ENCODE results near the gene DCTN1. TPM values are rescaled to one million over a fixed set of nuclear protein-coding genes. Genes with fewer than 3 reads are reported as not detected.
"Not testable (repeated sequence)": the region's sequence is repeated elsewhere in the genome, so short reads cannot be mapped to it uniquely, and the experiment has no call there.

The DCTN1 gene
- total RNA-seq, 1 experiment from 2014 or later: 87.0 TPM

DNA sequence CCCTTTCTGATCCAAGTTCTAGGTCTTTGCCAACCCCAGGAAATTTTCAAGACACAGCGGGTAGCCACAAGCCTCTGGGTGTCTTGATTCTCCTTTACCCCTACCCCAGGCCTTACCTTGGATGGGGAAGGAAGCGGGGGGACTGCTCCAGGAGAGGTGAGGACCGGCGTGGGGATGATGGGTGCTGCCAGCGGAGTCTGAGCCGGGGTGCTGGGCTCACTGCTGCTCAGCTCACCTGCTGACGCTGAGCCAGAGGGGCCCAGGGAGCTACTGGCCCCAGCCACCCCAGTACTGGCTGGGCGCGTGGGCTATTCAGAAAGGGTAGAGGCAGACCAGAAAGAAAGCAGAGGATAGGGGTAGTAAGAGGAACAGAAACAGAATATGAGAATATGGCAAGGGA, 8.7 kb downstream of the DCTN1 start:
- DNase-seq (ENCODE audit: low read depth): no peak

DNA sequence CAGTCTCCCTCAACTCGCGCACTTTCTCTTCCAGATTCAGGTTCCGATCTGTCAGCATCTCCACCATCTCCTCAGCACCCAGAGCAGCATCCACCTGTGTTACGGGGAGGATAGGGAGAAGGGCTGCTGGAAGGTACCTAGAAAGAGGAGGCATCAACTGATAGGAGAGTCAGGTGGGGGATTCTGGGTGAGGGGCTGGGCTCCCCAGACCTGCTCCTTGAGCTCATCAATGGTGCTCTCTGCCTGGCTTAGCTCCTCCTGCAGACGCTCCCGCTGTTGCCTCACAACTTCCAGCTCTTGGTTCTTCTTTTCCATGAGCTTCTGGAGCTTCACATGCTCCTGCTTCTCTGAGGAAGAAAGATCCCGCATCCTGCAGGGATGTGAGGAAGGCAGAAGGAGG, 10.1 kb downstream of the DCTN1 start:
- no peak for DNase-seq (ENCODE audit: low read depth)

DNA sequence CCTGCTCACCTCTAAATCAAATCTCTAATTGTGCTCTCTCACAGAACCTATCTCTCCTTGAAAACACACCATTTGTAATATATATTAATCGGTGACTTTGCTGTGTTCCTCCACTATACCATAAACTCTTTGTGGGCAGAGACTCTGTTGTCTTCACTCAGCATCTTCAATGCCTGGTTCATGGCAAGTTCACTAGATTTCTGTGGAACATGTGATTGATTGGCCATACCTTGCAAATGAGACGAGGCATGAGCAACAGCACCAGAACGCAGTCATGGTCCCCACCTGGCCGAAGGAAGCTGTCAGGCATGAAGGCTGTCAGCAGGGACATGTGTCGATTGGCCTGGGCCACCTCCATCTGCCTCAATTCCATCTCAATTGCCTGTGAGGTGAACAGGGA, 11.6 kb downstream of the DCTN1 start:
- no peak for DNase-seq (ENCODE audit: low read depth)

DNA sequence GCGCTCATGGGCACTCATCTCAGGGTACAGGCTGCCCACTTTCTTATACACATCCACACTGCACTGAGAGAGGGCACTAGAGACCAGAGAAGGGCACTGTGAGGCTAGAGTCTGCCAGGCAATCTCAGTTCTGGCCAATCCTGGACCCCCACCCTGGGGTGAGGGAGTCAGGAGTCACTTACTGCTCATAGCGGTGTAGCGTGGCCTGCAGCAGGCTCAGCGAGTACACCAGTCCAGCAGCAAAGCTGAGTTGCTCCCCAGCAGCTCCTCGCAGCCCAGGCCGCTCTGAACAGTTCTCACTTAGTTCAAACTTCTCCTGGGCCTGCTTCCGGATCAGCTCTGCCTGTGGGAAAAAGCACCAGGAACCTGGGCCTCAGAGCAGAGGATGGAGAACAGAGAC, 12.3 kb downstream of the DCTN1 start:
- DNase-seq (ENCODE audit: low read depth): no peak

DNA sequence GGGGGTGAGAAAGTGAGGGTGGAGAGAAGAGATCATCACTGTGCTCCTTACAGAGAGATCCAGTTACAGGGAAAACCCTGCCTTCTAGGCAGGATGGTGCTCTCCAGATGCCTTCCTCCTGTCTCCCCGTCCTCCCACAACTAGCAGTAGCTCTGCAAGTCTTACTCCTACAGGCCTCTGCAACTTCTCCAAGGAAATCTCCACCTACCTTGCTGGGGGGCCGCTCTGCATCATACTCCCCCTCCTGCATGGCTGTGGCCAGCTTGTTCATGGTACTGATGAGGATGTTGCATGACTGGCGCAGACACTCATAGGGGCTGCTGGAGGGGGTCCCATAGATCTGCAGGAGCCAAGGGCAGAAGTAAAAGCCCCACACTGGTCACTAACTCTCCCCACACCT, 14.1 kb downstream of the DCTN1 start:
- DNase-seq (ENCODE audit: low read depth): no peak

DNA sequence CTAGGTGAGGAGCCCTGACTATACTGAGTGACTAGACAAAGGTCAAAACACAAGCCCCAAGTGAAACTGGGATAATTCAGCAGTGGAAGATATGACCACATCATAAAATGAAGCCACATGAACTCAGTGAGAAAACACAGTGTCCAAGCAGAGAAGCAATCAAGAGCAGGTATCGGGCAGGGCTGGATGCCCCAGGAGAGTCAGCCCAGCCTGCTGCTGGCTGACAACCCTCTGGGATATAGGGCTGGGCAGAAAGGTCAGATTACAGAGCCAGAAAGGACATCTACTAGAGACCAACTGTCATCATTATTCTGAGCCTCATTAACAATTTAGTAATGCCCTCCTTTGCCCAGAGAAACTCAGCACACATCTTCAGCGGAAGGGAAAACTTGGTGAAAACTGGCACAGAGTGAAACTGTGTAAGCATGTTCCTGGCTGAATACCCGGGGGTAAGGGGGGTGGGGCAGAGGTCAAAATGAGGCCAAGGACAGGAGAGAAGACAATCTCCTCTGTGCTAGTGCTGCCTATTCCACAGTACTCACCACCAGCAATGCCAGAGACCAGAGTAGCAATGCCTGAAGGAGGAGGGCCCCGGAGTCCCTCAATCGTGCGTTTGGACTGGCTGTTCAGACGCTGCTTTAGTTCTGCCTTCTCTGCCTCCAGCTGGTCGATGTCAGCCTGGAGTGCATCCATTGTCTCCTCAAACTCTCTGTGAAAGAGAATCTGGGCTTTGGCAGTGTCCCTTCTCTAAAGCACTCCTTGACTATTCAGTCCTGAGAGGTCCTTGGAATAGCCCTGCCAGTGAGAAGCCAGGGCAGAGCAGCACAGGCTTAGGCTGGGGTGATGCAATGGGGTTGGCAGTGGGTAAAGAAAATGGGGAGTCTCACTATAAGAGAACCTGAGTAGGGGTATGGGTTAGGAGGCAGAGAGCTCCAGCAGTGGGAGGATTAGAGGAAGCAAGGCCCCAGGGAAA, 15.3 kb downstream of the DCTN1 start:
- DNase-seq (ENCODE audit: low read depth): no peak

DNA sequence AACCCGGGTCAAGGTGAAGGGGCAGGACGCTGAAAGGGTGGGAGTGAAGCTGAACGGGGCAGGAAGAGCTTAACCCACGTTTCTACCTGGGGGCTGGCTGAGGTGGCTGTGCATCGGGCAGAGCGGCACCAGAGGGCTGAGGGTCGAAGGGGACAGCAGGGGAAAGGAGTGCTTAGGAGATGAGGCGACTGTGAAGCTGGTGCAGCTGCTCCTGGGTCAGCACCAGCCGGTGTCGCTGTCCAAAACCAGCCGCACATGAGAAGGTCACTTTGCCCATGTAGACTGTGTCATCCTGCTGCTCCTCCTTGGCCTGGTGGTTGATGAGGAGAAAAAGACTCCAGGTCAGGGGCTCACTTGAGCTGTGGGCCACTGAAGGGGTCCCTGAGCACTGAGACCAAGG, 18.8 kb downstream of the DCTN1 start:
- DNase-seq (ENCODE audit: low read depth): no peak

DNA sequence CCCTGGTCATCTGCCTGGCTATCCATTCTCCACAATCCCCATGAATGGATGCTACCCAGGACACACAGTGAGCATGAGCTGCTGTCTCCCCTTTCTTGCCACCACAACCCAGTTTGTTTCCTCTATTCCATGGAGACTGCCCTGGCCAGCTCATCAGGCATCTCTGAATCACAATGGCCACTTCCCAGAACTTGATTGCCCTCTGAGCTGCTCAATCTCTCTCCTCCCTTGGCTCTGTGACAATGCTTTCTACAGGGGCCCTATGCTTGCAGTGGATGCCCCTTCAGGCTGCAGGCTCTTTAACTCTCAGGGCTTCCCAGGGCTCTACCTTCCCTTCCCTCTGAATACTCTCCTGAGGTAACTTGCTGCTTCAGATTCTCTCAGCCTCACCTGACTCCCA, 22.5 kb downstream of the DCTN1 start:
- peak; percentile 15 for DNase-seq (ENCODE audit: low read depth)

DNA sequence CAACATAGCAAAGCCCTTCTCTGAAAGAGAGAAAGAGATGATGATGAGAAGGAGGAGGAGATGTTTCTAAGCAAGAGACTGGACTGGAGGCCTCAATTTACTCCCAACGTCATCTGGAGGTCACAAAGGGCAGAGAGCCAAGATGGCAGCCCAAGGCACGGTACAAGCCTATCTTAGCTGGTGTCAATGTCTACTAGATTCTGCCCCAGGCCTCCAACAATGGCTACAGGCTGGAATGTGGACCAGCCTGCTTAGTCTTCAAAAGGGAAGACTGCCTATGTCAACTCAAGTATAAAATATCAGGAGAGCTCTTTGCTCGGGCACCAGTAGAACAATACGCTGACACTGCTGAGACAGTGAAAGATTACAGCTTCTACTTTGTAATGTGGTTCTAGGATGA, 30.2 kb downstream of the DCTN1 start:
- no peak for DNase-seq (ENCODE audit: low read depth)

DNA sequence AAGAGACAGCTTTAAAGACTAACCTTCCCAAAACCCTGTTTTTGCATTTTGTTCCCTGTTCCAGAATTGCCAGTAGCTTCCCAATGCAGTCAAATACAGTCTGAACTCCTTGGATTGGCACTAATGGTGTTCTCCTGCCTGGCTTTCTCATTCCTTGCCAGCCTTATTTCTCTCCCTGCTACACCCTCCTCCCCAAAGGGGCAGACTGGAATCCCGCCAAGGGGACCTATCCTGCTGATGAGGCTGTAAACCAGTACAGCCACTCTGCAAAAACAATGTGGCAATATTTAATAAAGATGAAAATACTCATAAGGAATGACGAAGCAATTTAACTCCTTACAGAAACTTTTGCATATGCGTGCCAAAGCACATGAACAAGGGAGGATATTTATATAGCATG, 32.4 kb downstream of the DCTN1 start:
- no peak for DNase-seq (ENCODE audit: low read depth)

DNA sequence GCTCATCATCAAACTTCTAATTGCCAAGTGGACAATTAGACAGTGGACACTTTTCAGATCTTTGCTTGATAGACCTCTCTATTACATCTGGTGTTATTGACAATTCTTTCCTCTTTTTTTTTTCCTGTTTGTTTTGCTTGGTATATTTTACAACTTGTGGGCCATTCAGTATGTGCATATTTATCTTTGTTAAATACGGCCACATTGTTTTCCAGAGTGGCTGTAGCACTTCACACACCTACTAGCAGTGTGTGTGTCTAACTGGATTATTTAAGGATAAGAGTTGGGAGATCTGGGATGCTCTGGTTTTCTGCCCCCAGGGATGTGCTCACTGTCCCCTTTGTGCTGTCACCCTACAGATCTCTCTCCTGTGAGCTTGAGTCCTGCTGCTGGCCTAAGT, 32.8 kb downstream of the DCTN1 start:
- no peak for DNase-seq (ENCODE audit: low read depth)

DNA sequence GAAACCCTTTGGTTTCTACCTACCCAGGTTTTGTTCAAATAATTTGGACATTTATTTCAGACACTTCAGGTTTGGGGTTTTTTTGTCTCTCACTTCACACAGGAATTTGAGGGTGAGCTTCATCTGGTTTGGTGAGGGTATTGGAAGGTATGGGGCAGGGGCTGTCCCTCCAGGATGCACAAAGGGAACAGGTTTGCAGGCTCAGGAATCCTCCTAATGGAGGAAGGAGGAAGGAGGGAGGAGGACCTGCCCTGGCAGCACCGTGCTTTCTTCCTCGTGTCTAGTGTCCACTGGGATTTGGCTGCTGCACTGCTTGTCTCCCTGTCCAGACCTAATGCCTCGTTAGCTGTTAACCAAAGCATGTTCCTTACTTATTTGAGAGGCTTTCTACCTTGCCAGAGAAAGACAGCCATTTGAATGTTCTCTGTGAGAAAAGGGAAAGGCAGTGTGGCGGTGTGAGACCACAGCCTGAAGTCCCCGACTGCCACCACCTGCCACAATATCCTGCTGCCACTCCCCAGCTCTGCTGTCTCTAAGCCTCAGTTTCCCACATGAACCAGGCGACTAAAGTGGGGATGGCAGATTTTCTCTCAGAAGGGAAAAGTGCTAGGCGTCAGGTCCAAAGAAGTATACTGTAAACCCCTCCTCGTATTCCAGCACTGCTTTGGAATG, 34.7 kb downstream of the DCTN1 start:
- no peak for DNase-seq (ENCODE audit: low read depth)

DNA sequence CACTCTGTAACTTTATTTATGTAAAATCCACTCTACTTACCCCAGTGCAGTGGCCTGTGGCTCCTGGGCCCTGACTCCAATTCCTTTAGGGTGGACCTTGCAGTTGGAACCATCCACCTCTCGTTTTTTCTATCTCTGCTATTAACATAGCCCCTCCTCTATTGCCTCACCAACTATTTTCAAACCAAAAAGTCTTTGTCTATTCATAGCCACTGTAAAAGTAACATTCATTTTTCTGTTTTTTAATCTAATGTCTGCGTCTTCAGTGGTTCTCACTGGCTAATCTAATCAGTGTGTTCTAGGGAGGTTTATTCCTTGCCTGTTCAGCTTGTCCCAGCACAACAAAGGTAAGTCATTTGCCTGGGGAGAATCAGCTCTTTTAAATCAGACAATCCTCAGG, 36.8 kb downstream of the DCTN1 start, which contains the start of gene SLC4A5:
SLC4A5 (minus strand) TSS at position 101 of the 400 bp plus-strand sequence. CDS start 28,393 bp downstream, outside the sequence.
- no peak for DNase-seq (ENCODE audit: low read depth)

DNA sequence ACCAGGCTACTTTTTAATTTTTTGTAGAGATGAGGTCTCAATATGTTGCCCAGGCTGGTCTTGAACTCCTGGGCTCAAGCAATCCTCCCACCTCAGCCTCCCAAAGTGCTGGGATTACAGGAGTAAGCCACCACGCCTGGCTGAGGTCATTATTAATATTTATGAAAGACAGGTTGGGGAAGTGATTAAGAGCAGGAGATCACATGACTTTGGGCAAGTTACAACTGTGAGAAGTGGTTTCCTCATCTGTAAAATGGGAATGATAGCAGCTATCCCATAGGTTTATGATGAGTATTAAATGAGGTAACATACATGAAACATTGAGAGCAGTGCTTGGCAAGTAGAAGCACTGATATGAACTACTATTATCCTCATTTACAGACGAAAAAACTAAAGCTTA, 43.9 kb downstream of the DCTN1 start:
- DNase-seq (ENCODE audit: low read depth): not testable (repeated sequence)

DNA sequence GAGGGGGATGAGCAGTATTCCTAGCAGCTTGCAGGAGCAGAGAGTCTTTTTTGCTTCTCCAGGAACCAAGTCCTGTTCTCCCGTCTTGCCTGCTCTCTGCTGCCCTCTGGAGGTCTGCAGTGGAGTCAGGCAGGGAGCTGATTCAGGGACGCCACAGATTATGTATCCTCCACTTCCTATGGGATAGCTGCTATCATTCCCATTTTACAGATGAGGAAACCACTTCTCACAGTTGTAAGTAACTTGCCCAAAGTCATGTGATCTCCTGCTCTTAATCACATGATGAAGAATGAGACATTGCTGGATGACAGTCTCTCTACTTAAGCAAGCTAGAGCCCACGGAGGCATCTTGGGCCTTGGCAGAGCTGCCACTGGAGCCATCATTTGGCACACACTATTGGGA, 45.2 kb downstream of the DCTN1 start:
- DNase-seq (ENCODE audit: low read depth): peak; percentile 63

DNA sequence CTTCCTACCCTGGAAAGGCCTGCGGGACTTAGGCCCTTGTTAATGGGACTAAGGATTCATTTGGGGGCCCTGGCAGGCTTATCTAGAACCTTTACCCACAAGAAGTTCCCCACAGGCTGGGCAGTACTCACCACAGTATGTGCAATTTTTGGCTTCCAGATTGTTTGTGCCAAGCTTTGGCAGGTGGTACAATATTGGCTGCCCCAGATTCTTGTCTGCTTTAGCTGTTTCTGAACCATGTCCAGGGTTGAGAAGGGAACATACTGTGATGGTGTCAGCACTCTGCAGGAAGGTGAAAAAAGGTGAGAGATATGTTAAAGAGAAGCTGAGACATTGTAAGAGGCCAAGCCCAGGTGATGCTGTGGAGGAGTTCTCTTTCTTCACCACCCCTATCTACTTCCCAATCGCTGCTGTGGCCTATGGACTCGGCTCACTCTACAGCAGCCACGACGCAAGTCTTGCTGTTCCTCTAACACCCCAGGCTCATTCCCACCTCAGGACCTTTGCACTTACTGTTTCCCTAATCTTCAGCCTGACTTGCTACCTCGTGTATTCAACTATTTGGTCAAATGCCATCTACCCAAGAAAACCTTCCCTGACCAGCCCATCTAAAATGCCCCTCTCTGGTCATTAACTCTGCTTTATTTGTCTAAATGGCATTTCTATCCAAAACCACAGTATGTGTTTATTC, 46.1 kb downstream of the DCTN1 start:
- no peak for DNase-seq (ENCODE audit: low read depth)

DNA sequence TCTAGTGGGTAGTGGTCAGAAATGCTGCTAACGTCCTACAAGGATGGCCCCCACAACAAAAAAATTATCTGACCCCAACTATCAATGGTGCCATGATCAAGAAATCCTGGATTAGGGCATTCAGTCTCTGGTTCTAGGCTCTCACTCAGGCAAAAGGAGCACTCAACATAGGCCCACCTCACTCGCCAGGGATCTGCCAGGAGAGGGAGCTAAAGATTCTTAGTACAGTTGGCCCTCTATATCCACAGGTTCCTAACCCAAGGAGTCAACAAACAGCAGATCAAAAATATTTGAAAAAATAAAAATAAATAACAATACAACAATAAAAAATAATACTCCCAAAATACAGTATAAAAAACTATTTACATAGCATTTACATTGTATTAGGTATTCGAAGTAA, 46.9 kb downstream of the DCTN1 start:
- peak; percentile 45 for DNase-seq (ENCODE audit: low read depth)

DNA sequence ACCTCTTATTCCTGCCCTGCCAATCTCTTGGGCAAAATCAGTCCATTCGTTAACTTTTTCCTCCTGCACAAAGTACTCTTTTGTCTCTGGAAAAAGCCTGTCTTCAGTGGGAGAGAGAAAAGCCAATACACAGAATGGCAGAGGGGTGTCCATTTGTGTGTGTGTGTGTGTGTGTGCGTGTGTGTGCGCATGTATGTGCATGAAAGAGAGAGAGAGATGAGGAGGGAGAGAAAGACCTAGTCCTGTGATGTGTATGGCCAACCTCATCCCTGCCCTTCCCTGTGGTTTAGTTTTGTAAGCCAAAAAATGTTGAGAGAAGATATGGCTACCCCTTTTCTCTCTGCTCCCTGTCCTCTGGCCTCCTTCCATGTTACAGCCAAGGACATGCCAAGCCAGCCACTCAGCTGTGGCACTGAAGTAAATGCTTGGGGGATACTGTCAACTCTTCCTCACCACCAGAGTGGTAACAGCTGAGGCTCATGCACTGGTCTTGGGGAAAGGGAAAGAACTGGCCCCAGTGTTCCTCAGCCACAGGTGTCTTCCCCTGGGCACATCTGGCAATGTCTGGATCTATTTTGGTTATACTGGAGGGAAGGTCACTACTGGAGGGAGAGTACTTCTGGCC, 47.4 kb downstream of the DCTN1 start:
- DNase-seq (ENCODE audit: low read depth): no peak

DNA sequence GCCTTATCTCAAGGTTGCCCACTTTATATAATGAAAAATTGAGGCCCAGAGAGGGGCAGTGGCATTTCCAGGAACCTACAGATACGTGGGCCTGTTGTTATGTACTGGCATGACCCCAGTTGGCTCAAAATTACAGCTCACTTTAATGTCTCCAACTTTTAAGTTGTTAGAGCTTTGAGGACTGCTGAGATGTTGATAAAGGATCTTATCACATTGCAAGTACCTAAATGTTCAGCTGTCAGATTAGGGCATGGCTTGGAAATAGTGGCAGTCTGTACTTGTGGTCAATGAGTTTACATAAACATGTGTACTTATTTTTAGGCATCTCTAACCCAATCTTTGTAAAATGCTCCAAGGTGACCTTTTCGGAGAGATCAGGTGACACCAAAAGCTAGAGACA, 51.5 kb downstream of the DCTN1 start:
- no peak for DNase-seq (ENCODE audit: low read depth)

DNA sequence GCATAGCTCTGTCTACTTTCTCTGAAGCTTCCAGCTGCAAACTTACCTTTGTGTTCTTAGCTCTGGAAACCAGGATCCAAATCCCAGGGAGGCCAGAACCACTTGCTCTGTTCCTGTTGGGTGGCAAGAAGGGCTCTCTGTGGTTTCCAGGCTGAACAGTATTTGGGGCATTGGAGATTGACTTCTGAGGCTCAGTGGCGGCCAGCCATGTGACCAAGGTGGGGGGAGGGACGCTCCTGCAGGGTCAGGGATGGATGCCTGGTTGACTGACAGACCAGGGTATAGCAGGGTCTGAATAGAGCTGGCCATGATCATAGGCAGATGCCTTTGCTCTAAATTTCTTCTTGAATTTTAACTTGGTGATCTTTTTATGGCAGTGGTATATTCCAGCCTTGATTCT, 52.0 kb downstream of the DCTN1 start:
- no peak for DNase-seq (ENCODE audit: low read depth)

DNA sequence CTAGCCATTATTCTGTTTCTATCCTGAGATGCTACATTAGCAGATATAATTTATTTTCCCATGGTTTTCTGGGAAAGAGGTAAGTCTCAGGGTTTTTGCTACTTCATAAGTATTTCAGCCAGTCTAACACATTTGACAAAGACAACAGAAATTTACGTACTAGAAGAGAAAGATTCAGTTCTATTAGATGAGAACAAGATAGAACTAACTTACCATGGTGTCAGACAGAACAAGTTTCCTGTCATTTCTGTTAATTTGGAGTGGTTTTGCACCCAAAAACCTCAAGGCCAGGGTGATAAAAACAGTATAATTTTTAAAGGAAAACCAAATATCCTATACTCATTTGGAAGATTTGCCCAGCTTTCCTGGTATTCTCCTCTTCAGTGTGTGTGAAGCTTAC, 52.5 kb downstream of the DCTN1 start:
- no peak for DNase-seq (ENCODE audit: low read depth)

DNA sequence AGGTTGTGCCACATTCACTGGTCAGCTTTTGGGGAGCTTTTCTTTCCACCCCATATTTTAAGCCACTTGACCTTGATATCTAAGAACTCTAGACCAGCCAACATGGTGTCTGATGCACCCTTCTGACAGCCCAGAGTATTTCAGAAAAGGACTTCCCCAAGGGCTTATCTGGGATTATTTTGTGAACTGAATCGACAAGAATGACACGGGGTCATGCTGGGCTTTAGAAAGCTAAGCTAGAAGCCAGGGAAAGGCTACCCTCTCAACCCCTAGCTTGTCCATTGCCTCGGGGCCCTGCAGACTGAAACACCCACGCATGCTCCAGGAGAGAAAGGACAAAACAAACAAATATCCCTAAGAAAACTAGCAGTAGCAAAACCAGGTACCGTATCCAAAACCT, 52.9 kb downstream of the DCTN1 start:
- DNase-seq (ENCODE audit: low read depth): no peak

Measured in M059J (cell line).